Measurements from ENCODE around the gene FADS1.

Gene FADS1

DNA sequence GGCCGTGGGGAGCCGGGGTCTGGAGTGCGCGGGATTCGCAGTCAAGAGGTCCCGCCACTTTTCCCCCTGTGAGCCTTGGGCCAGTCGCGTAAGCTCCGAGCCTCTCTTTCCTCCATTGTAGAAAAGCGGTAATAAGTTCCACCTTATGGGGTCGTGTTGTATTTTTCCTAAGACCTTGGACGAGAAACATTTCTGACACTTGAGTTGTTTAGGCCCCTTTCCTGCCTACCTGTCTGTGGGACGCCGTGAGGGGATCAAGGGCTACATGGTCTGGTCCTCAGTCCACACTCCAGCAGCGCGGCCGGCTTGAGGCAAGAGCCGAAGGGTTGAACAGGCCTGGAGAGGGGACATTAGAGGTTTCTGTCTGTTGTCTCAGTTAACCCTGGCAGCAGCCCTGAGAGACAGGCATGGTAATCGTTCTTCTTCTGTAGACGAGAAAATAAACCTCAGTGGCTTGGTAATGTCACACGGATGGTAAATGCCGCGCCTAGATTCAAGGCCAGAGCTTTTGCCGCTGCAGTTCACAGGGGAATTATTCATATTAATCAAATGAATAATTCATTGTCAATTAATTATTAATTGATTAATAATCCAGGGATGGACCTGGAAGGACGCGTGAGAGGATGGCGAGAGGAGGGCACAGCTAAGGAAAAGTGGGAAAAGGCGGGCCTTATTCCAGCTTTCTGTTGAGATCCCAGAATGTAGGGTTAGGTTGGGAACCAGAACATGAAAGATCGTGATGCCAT, 23.5 kb downstream of the FADS1 start:
- DNase-seq, result no peak

DNA sequence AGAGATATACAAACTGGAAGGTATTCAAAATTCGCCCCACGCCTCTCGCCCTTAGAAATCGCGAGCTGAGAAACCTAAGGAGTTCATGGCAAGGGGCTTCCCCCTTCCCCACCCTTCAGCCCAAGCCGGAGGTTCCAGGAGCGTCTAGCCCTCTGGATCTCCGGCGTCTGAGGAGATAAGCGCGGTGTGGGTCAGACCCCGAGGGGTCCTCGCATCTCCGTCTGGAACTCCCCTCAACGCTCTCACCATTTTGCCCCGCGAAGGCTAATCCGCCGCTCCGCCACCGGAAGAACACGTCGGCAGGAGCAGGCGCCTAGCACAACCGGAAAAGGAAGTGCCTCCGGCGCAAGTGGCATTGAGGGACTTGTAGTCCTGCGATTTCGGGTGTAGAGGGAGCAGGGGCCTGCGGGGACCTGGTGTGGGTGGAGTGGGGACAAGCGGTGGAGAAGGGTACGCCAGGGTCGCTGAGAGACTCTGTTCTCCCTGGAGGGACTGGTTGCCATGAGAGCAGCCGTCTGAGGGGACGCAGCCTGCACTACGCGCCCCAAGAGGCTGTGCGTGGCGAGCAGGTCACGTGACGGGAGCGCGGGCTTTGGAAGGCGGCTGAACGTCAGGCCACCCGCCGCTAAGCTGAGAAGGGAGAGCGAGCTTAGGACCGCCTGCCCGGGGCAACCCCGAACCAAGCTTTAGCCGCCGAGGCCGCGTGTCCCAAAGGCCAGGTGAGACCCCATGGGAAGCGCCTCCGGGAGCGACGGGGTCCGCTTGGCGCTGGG, 24.3 kb downstream of the FADS1 start, which contains the start of the genes FEN1 and TMEM258:
Gene FEN1, plus strand, starts transcription at position 602 of the 773 bp plus-strand sequence. CDS start 2,451 bp downstream, outside the sequence.
Gene TMEM258, minus strand, starts transcription at position 290 of the 773 bp plus-strand sequence. Its CDS starts 41 bp downstream, at position 249.
- peak; percentile 69 to 76 (median 72) for DNase-seq

DNA sequence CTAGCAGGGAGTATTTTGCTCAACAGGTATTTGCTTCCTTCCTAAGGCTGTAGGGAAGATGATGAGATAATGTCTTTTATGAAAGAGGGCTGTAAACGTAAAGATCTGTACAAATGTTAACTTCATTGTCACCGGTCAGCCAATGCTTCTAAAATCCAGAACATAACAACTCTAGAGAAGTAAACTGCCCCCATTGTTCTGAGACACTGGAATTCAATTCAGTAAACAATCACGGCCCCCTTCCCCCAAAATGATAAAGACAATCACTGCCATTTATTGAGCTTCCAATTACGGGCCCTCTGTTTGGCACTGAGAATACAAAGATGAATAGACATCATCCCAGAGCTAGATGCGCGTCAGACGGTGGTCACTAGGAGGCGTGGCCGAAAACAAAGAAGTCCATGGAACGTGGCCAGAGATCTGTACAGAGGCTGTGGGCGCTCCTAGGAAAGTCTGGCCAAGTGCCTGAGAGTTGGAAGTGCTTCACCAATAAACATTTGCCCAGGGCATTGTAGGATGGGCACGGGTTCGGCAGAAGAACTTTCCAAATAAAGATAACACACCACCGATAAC, 25.0 kb downstream of the FADS1 start:
- no peak for DNase-seq

DNA sequence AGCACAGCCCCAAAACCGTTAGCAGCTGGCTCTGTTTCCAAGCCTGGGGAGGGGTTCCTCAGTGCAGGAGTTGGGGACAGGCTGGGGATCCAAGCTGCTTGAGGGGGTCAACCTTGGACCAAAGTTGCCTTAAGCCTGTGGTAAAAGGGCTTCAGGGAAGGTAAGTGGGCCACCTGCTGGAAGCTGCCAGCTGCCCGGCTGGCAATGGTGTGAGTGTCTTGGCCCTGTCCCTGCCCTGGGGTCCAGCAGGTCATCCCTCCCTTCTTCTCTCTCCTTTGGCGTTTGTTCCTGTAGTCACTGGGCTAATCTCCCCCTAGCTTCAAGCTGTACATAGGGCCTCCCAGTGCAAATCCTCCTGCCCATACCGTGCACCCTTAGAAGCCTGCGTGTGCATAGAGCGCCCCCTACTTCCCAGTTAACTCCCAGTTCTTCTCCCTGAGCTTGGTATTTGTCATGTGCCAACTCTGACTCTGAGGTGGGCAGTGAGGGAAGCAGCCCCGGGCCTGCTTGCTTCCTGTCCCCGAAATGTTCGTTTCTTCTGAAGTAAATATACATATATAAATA, 28.8 kb downstream of the FADS1 start:
- no peak for DNase-seq

DNA sequence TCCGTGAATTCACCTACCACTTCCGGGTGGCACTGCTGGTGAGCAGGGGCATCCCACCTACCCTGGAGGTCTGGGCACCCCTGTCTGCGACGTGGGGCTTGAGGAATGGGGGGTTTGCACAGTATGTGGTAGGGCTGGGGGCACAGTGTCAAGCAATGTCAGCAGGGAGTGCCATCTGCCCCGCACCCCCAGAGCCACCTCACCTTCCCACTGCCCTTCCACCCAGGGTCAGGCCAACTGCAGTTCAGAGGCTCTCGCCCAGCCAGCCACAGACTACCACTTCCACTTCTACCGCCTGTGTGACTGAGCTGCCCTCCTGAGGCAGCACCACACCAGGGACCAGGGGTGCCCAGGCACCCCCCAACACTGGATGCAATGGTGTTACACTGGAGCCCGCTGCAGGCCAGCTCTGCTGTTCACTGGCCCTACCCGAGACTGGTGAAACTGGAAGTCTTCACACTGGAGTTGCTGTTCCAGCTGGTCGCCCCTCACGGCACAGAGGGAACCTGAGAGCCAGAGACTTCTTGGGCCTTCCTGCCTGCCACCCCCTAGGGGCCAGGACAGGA, 30.9 kb downstream of the FADS1 start:
- DNase-seq, result no peak

DNA sequence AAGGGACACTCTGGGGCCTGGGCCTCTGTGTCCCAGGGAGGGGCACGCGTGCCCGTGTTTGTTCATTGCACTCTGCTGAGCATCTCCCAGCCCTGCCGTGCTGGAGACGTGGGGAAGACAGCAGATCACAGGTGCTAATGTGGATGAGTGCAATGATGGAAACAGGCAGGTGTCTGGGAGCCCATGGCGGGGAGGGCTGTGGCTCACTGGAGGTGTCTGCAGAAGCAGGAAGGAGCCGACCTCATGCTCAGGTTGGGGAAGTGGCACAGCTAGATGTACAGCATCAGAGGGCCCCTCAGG, 32.3 kb downstream of the FADS1 start:
- DNase-seq, result no peak

DNA sequence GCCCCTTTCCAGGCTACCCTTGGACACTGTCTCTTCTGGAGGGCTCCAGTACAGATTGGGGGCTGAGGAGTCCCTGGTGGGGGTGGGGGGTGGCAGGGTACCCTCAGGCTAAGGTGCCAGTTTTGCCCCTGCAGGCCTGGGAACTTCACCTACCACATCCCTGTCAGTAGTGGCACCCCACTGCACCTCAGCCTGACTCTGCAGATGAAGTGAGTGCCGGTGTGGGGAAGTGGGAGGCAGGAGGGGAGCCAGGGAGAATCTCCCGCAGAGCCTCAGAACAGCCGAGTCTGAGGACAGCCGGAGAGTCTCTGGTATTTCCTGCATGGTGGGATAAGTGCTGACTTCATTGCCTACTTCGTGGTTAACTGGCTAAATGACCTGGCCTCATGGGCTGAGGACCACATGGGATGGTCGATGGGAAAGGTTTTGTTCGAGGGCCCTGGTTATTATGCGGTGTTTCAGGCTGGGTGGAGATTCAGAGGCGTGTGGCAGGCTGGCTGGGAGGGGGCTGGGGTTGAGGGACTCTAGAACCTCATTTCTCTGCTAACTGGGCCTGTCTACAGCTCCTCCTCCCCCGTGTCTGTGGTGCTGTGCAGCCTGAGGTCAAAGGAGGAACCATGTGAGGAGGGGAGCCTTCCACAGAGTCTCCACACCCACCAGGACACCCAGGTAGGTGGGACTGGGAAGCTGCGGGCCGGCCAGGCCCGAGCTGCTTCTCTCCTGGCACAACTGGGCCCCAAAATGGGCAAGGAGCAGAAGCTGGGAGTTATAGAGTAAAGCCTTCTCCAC, 32.9 kb downstream of the FADS1 start:
- DNase-seq, result no peak

DNA sequence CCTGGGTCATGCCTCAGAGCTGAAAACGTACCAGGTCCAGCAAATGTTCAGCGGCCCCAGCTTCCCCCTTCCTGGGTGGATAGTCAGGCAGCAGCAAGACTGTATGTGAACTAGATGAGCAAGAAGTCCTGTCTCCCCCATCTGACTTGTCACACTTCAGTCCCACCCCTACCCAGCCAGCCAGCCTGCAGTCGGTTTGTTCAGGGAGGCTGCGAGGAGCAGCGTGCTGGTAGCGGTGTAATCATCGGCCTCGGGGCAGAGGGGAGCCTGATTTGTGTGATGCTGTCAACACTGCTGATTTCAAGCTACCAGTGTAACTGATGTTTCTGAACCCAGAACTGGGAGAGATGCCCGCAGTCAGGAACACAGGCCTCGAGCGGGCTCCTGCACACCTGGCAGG, 34.0 kb downstream of the FADS1 start:
- DNase-seq, result no peak

DNA sequence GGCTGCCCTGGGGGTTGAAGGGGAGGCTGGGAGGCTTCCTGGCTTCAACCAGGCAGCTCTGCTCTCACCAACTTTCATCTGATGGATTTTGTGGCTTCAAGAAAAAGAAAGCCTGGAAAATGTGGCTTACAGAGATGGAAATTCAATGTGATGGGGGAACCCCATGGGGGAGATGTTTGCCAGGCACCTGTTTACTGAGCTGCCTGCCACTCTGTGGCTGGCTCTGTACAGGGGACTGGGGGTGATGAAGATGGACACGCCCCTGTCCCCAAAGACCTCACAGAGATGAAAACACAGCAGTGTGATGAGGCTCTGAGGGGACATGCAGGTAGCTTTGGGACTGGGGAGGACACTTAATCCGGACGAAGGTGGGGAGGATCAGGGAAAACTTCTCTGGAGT, 34.5 kb downstream of the FADS1 start:
- no peak for DNase-seq

DNA sequence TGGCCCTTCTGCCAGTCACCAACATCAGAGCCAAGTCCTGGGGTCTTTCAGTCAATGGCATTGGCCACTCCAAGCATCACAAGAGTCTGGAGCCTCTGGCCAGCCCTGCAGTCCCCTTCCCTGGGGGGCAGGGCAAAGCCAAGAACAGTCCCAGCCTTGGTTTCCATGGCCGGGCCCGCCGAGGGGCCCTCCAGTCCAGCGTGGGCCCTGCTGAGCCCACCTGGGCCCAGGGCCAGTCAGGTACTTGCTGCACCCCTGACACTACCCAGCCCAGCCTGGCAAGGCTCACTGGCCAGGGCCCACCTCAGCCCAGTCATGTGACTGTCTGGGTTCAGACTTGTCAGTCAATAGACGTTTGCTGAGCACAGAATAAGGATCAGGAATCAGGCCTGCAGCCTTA, 35.2 kb downstream of the FADS1 start:
- DNase-seq, result no peak

DNA sequence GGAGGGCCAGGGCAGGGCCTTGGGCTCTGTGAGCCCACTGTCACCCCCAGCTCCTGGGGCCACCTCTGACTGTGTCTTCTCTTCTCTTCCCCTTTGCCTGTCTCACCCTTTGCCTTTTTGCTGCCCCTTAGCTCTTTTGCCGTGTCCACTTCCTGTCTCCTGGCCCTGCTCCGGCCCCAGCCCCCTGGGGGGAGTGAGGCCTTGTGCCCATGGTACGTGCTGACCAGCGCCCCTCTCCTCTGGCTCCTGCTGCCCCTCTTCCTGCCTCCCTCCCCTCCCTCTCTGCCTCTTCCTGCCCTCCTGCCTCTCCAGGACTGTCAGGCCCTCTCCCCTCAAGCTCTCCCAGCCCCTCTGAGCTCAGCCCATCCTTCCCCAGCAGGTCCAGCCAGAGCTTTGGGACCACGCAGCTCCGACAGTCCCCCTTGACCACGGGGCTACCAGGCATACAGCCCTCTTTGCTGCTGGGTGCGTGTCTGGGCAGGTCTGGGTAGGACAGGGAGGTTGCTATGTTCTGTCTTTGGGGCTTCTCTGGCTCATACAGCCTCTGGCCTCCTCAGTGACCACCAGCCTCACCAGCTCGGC, 36.1 kb downstream of the FADS1 start:
- no peak for DNase-seq

DNA sequence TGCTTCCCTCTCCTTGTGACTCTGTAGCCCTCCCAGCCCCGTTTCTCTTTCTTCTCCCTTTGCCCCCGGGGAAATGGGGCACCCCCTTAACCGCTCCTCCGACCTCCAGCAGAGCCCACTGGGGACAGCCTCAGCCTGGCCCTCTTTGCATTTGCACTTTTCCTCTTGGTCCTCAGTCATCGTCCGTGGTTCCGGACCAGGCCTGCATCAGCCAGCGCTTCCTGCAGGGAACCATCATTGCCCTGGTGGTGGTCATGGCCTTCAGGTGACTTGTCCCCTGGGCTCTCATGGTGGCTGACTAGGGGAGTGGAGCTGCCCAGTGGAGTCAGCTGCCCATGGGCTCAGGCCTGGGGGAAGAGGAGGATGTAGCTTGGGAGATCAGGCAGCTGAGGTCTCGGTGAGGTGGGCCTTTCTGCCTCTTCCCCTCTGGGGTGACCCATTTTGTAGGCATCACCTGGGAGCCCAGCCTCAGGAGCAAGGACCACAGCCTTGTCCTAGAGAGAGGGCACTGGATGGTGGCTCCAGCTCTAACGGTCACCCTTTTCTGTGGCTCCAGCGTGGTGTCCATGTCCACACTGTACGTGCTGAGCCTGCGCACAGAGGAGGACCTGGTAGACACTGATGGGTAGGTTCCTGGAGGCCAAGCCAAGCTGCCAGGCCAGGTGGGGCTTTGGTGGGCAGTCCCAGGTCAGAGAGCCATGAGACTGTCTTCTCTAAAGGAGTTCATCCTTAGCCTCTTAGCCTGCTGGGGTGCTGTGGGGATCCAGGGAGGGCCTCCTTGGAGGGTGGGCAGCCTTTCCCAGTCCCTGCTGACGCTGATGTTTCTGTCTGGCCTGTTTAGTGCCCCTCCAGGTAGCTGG, 36.9 kb downstream of the FADS1 start:
- no peak for DNase-seq

DNA sequence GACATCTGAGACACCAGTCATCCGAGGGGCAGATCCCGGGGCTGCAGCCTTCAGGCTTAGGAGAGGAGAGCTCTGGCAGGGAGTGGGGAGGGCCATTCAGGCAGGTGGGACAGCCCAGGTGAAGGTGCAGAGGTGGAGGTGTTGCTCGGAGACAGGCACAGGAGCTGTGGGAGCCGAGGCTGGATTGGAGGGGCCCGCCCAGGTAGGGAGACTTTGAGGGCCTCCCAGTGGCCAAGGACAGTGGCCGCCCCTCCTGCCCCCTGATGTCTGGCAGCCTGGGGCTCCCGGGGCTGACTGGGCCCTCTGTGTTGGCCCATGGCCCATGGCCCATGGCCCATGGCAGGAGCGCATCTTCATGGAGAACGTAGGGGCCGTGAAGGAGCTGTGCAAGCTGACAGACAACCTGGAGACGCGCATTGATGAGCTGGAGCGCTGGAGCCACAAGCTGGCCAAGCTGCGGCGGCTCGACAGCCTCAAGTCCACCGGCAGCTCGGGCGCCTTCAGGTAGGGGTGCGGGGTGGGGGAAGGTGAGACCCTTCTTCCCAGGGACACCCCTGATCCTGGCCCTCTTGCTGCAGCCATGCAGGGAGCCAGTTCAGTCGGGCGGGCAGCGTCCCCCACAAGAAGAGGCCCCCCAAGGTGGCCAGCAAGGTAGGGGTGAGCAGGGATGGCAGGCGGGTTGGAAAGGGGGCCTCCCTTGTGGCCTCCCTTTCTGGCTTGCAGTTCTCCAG, 37.7 kb downstream of the FADS1 start:
- no peak for DNase-seq

DNA sequence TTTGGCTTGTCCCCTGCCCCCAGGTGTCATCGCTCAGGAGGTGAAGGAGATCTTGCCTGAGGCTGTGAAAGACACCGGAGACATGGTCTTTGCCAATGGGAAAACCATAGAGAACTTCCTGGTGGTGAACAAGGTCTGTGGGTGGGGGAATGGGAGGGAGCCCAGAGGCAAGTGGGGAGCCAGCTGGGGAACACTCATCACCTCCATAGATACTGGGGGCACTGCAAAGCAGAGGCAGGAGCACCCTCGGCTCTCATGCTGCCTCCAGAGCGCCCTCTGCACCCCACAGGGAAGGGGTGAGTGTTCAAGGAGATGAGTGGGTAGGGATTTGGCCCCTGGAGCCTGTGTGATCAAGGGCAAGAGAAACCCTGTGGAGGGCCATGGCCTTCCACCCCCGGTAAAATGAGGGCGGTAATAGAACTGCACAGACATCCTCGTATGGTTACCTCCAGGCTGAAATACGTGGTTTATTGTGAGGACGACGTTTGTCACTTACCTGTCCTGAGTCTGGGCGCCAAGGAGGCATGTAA, 38.4 kb downstream of the FADS1 start:
- no peak for DNase-seq

DNA sequence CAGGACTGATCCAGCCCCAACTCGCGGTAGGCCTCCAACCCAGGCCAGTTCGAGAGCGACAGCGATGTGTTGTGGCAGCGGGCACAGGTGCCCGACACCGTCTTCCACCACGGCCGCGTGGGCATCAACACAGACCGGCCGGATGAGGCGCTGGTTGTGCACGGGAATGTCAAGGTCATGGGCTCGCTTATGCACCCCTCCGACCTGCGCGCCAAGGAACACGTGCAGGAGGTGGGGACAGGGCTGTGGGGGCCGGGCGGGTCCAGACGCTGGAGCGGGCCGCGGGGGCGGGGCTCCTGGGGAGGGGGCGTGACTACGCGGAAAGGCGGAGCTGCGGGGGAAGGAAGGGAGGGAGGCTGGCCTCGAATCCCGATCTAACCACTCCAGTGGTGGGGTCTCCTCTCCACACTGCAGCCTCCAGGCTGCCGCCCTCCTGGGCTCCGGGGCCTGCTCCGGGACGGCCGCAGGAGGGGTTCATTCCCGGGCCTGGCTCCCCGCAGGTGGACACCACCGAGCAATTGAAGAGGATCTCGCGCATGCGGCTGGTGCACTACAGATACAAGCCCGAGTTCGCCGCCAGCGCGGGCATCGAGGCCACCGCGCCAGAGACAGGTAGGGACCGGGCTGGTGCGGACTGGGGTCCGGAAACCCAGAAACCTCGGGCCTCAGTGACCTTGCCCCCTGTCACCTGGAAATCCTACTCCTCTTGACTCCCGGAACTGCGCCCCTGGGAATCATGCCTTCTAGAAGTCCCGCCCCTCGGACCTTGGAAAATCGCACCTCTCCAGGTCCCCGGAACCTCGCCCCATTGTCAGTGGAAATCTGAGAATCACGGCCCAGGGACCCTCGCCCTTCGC, 39.3 kb downstream of the FADS1 start:
- peak in 3 of 4 experiments; percentile 17 to 37 (median 36) for DNase-seq

DNA sequence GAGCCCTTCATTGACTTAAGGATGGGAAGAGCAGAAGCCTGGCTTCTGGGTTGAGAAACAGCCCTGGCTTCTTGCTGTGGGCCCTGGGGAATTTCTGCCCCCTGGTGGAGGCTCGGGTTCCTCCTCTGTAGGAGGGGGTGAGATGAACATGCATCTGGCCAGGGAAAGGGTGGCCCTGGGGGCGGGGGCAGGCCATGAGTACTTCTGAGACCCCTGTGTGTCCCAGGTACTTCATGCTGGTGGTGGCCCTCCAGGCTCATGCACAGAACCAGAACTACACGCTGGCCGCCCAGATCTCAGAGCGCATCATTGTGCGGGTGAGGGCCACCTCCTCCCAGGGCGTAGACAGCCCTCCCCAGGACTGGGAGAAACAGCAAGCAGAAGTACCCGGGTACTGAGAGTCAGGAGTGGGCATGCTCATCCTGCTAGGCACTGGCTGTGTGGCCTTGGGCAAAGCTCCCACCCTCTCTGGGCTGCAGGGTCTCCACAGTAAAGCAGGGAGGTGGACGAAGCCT, 40.2 kb downstream of the FADS1 start:
- peak in 1 of 4 experiments; percentile 12 for DNase-seq

DNA sequence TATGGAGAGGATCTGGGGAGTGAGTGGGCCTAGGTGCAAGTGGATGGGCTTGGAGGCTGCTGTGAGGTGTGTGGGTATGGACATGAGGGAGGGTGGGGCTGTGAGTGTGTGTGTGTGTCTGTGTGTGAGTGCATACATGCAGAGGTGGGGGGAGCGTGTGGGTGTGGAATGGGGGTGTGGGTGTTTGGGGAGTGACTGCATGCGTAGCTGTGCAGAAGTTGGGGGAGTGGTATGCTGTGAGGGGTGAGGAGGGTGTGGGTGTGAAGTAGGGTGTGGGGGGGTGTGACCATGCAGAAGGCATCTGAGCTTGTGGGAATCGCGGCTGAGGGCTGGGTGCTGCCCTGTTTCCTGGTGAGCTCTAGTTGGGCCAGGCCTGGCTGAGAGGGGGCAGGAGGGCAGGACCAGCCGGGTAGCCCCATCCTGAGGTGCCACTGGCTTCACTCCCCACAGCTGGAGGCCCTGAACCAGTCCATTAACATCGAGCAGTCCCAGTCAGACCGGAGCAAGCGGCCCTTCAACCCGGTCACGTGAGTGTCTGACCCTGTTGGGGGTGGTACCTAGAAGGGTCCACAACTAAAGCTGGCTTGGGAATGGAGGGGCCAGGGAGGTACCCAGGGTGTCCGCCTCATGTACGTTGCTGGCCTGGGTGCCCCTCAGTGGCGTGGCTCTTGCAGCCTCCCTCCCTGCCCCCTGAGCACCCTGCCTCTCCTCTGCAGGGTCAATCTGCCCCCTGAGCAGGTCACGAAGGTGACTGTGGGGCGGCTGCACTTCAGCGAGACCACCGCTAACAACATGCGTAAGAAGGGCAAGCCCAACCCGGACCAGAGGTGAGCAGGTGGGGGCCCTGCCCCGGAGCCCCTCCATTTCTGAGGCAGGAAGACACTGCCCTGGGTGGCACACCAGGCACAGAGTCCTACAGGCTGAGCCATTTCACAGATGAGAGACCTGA, 40.9 kb downstream of the FADS1 start:
- DNase-seq, result no peak

DNA sequence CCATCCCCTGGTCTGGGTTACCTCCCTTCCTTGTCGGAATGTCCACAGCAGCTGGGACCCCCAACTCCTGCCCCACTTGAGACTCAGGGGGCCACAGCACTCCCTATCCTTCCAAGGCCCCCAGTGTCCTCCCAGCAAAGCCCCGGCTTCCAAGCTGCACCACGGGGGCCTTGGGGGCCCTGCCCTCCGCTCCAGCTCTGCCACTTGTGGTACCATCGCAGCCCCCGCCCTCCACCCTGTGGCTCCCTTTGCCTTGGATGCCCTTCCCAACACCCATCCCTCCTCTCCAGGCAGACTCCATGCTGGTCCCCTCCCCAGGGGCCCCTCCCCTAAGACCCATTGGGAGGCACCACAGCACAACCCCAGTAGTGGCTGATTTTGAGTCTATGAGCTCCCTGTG, 41.7 kb downstream of the FADS1 start:
- no peak for DNase-seq

All from activated CD4-positive, CD25-positive, alpha-beta regulatory T cell (primary cell).